Measurements from ENCODE around the gene OR51B2. TPM values are rescaled to one million over a fixed set of nuclear protein-coding genes. Genes with fewer than 3 reads are reported as not detected.

OR51B2 gene
- total and polyA plus RNA-seq, 10 of the 15 experiments (the other 5 are each of a cell fraction or from before 2014, with no cell fraction given): 0.29 TPM; not detected in 9

DNA sequence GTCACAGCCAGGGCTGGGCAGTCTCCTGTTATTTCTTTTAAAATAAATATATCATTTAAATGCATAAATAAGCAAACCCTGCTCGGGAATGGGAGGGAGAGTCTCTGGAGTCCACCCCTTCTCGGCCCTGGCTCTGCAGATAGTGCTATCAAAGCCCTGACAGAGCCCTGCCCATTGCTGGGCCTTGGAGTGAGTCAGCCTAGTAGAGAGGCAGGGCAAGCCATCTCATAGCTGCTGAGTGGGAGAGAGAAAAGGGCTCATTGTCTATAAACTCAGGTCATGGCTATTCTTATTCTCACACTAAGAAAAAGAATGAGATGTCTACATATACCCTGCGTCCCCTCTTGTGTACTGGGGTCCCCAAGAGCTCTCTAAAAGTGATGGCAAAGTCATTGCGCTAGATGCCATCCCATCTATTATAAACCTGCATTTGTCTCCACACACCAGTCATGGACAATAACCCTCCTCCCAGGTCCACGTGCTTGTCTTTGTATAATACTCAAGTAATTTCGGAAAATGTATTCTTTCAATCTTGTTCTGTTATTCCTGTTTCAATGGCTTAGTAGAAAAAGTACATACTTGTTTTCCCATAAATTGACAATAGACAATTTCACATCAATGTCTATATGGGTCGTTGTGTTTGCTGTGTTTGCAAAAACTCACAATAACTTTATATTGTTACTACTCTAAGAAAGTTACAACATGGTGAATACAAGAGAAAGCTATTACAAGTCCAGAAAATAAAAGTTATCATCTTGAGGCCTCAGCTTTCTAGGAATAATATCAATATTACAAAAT is 35.8 kb downstream of the OR51B2 start:
- no TSS peak for BruUV-seq (replicated peaks)
- no peak overlapping the region for H3K4me3 ChIP-seq
- no peak overlapping the region for H2AFZ ChIP-seq (ENCODE audit: control insufficient read depth, low read depth, low read length)
- in situ Hi-C loops (cut with MboI): no loop called here
- no peaks in the 10 kb centered on the region for H3K36me3 ChIP-seq (ENCODE audit: control insufficient read depth in 2 of 2, insufficient read depth in 2 of 2, low read length in 1 of 2)
- no peaks in the 10 kb centered on the region for H3K4me1 ChIP-seq (ENCODE audit: control insufficient read depth, insufficient read depth, low read length)
- no peaks in the 10 kb centered on the region for H3K9me3 ChIP-seq (replicated peaks; ENCODE audit: control insufficient read depth, insufficient read depth, low read length)
- FAIRE-seq: no peak
- TF ChIP-seq, protein P1, sequence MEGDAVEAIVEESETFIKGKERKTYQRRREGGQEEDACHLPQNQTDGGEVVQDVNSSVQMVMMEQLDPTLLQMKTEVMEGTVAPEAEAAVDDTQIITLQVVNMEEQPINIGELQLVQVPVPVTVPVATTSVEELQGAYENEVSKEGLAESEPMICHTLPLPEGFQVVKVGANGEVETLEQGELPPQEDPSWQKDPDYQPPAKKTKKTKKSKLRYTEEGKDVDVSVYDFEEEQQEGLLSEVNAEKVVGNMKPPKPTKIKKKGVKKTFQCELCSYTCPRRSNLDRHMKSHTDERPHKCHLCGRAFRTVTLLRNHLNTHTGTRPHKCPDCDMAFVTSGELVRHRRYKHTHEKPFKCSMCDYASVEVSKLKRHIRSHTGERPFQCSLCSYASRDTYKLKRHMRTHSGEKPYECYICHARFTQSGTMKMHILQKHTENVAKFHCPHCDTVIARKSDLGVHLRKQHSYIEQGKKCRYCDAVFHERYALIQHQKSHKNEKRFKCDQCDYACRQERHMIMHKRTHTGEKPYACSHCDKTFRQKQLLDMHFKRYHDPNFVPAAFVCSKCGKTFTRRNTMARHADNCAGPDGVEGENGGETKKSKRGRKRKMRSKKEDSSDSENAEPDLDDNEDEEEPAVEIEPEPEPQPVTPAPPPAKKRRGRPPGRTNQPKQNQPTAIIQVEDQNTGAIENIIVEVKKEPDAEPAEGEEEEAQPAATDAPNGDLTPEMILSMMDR (IDR thresholded peaks at IDR 0.05 in 2 of 3, conservative IDR thresholded peaks at IDR 0.05 in 1 of 3; ENCODE audit: control insufficient read depth in 2 of 3, extremely low read depth in 1 of 3, insufficient read depth in 1 of 3, low read depth in 3 of 3, low read length in 3 of 3): no peak
- TF ChIP-seq CBFB (IDR thresholded peaks at IDR 0.05; ENCODE audit: low read depth) (no peak), CBX3 (IDR thresholded peaks at IDR 0.05; ENCODE audit: borderline replicate concordance, low read depth) (no peak), NR2F1 (conservative IDR thresholded peaks at IDR 0.05) (no peak)
- intact Hi-C loops (cut with micrococcal nuclease; ENCODE audit: unreplicated experiment): no loop called here
- ChIA-PET SMC1A (ENCODE audit: uncharacterized antibody, unreplicated experiment) (interaction anchor here (1.1 kb wide), 1 partner anchor 85 kb away, joined by 3 read pairs; no protein-coding TSS in a partner anchor), CTCF (interaction anchor here (2.8 kb wide), 1 partner anchor 164 kb away, joined by 10 read pairs; no protein-coding TSS in a partner anchor), POLR2A (interaction anchor here (1.6 kb wide), 1 partner anchor 10 kb away, joined by 4 read pairs; no protein-coding TSS in a partner anchor), RAD21 (ENCODE audit: unreplicated experiment) (no interaction called here)
- ATAC-seq: no peak
- 48% methylated on average over 7 of the region's 7 CpGs for whole genome bisulfite sequencing (ENCODE audit: insufficient coverage, insufficient replicate concordance, low lambda C conversion rate, missing lambda C conversion rate)
- no peaks in the 10 kb centered on the region for H3K27me3 ChIP-seq (replicated peaks in 1 of 2; ENCODE audit: control insufficient read depth in 2 of 2, insufficient read depth in 2 of 2, low read length in 1 of 2)
- no peak for DNase-seq (ENCODE audit: low read depth, low spot score)
- H3K27ac ChIP-seq (ENCODE audit: control insufficient read depth, insufficient read depth): no peak overlapping the region
- H3K9ac ChIP-seq (ENCODE audit: control insufficient read depth, insufficient read depth, low read length): no peak overlapping the region
- H3K4me2 ChIP-seq (ENCODE audit: control insufficient read depth, insufficient read depth): no peak overlapping the region
- H4K20me1 ChIP-seq (ENCODE audit: control insufficient read depth, insufficient read depth): no peaks in the 10 kb centered on the region
- no peaks in the 10 kb centered on the region for H3K79me2 ChIP-seq (ENCODE audit: control insufficient read depth, insufficient read depth, low read length)

DNA sequence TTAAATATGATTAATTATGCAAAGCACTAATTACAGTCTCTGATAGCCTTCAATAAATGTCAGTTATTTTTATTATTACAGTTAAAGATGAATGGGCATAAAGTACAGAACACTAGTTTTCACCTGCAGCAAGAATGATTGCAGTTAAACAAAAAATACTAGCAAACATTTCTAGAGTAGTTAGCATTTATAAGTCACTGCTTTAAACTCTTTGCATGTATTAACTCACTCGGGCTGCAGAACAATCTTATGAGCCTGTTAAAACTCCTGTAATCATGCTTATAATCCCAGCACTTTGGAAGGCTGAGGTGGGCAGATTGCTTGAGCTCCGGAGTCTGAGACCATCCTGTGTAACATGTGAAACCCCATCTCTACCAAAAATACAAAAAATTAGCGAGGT is 37.2 kb downstream of the OR51B2 start:
- H3K4me2 ChIP-seq (ENCODE audit: control insufficient read depth, insufficient read depth): no peak overlapping the region
- no peaks in the 10 kb centered on the region for H4K20me1 ChIP-seq (ENCODE audit: control insufficient read depth, insufficient read depth)
- no peak for TF ChIP-seq ASH2L (IDR thresholded peaks at IDR 0.05; ENCODE audit: borderline replicate concordance, low read depth)
- TF ChIP-seq CBFB (IDR thresholded peaks at IDR 0.05; ENCODE audit: low read depth): no peak
- no peak for TF ChIP-seq NFIC (IDR thresholded peaks at IDR 0.05; ENCODE audit: low read depth, low read length)
- no peak for TF ChIP-seq RAD51 (IDR thresholded peaks at IDR 0.05)
- no peak for TF ChIP-seq SREBF1 (IDR thresholded peaks at IDR 0.05; ENCODE audit: low read length)
- TF ChIP-seq ETV6 (conservative IDR thresholded peaks at IDR 0.05 in 1 of 2, IDR thresholded peaks at IDR 0.05 in 1 of 2; ENCODE audit: borderline replicate concordance in 1 of 2, low read depth in 1 of 2): no peak
- H3K79me2 ChIP-seq (ENCODE audit: control insufficient read depth, insufficient read depth, low read length): no peaks in the 10 kb centered on the region
- CTCF ChIA-PET: no interaction called here
- SMC1A ChIA-PET (ENCODE audit: uncharacterized antibody, unreplicated experiment): no interaction called here
- DNase-seq (ENCODE audit: low read depth, low spot score) (no peak), FAIRE-seq (no peak), ATAC-seq (no peak)
- H2AFZ ChIP-seq (ENCODE audit: control insufficient read depth, low read depth, low read length): no peak overlapping the region
- no peaks in the 10 kb centered on the region for H3K36me3 ChIP-seq (ENCODE audit: control insufficient read depth in 2 of 2, insufficient read depth in 2 of 2, low read length in 1 of 2)
- no peak overlapping the region for H3K4me3 ChIP-seq
- POLR2A ChIA-PET: no interaction called here
- 19% methylated on average over 3 of the region's 3 CpGs for WGBS (ENCODE audit: insufficient coverage, insufficient replicate concordance, low lambda C conversion rate, missing lambda C conversion rate)
- no peak overlapping the region for H3K27ac ChIP-seq (ENCODE audit: control insufficient read depth, insufficient read depth)
- no TSS peak for BruUV-seq (replicated peaks)
- intact Hi-C loops (cut with micrococcal nuclease; ENCODE audit: unreplicated experiment) (no loop called here), in situ Hi-C loops (cut with MboI) (no loop called here)
- H3K9me3 ChIP-seq (replicated peaks; ENCODE audit: control insufficient read depth, insufficient read depth, low read length): no peaks in the 10 kb centered on the region
- H3K9ac ChIP-seq (ENCODE audit: control insufficient read depth, insufficient read depth, low read length): no peak overlapping the region
- no peaks in the 10 kb centered on the region for H3K27me3 ChIP-seq (replicated peaks in 1 of 2; ENCODE audit: control insufficient read depth in 2 of 2, insufficient read depth in 2 of 2, low read length in 1 of 2)
- no peaks in the 10 kb centered on the region for H3K4me1 ChIP-seq (ENCODE audit: control insufficient read depth, insufficient read depth, low read length)
- RAD21 ChIA-PET (ENCODE audit: unreplicated experiment): no interaction called here

Measured in GM12878 (cell line).